ENCODE data around the gene AP1S2. TPM values are rescaled to one million over a fixed set of nuclear protein-coding genes. Genes with fewer than 3 reads are reported as not detected.

AP1S2 gene
- total and polyA plus RNA-seq, 2 of the 8 experiments (the other 6 are each of a cell fraction or from before 2014, with no cell fraction given), result 88.2 to 237 TPM

DNA sequence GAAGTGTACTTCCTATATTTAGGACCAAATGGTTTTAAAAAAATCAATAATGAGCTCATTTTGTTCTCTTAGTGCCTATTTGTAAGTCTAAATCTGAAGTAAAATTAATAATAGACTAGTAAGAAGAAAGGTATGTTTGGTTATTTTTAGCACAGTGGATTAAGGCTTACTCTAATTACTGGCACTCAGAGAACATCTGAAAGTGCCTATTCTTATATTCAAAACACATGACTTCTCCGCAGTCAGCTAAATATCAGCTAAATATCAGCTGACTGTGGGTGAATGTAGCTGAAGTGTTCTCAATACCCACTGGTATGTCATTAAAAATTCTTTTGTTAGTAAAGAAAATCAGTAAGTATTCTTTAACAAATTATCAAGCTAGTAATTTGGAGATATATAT lies 6.0 kb downstream of the AP1S2 start:
- peak overlapping the region; percentile 21 to 84; a peak in 2 of 4 replicates for H3K4me2 ChIP-seq (ENCODE audit: insufficient read depth in 1 of 2, low read depth in 2 of 2, low read length in 2 of 2)
- FAIRE-seq, result no peak

More for the DNA sequence above, 6.0 kb downstream of the AP1S2 start:
- no peak overlapping the region for H2BK5ac ChIP-seq (ENCODE audit: low read depth, low read length)
- no peaks in the 10 kb centered on the region for H3K23me2 ChIP-seq (ENCODE audit: low read depth, low read length)
- peaks cover 0 to 4% (median 1%) of the 10 kb centered on the region in 4 experiments; a peak in 3 of 7 replicates for H3K4me1 ChIP-seq (replicated peaks in 1 of 4; ENCODE audit: control insufficient read depth in 3 of 4, insufficient read depth in 4 of 4, low read length in 3 of 4)
- H3K79me2 ChIP-seq (ENCODE audit: control insufficient read depth in 1 of 2, insufficient read depth in 2 of 2, low read length in 2 of 2), result peaks cover 7 to 100% of the 10 kb centered on the region in 2 experiments; a peak in 3 of 4 replicates
- no peak overlapping the region for H2BK15ac ChIP-seq (ENCODE audit: low read length)
- H4K20me1 ChIP-seq (replicated peaks in 1 of 2; ENCODE audit: control insufficient read depth in 1 of 2, insufficient read depth in 2 of 2, low read length in 2 of 2), result peaks cover 2 to 9% of the 10 kb centered on the region in 2 experiments
- H3K18ac ChIP-seq (ENCODE audit: extremely low read depth, low read length), result no peak overlapping the region
- no peak overlapping the region for H3K56ac ChIP-seq (replicated peaks; ENCODE audit: insufficient read length, low read depth, low read length)
- no peaks in the 10 kb centered on the region for H3K27me3 ChIP-seq (replicated peaks in 1 of 4; ENCODE audit: control insufficient read depth in 3 of 4, extremely low read depth in 1 of 4, insufficient read depth in 3 of 4, low read length in 3 of 4)
- H3K36me3 ChIP-seq (ENCODE audit: control insufficient read depth in 2 of 4, insufficient read depth in 4 of 4, low read length in 3 of 4), result peaks cover 7 to 98% (median 24%) of the 10 kb centered on the region in 4 experiments
- no peaks in the 10 kb centered on the region for H3K9me3 ChIP-seq (ENCODE audit: insufficient read depth in 2 of 2, low read depth in 1 of 2, low read length in 1 of 2)
- no peak overlapping the region for H3K27ac ChIP-seq (ENCODE audit: low read depth, low read length)
- H4K91ac ChIP-seq (replicated peaks; ENCODE audit: insufficient read length, low read length), result no peak overlapping the region
- ChIA-PET CTCF (ENCODE audit: partially characterized antibody) (interaction anchor here (1.0 to 2.8 kb wide), 10 partner anchors 12 to 597 kb away, joined by 3 to 10 read pairs (median 4); no protein-coding TSS in a partner anchor), POLR2A (ENCODE audit: partially characterized antibody) (interaction anchor here (1.4 kb wide), 1 partner anchor 11 kb away, joined by 5 read pairs; no protein-coding TSS in a partner anchor)
- 64% methylated on average over 1 of the region's 1 CpG; no CpG with 5 or more reads in 1 of the 2 experiments for WGBS, 2 experiments (ENCODE audit: extremely low coverage in 1 of 2, insufficient coverage in 1 of 2, insufficient read length in 1 of 2, insufficient replicate concordance in 2 of 2, low coverage in 1 of 2, low lambda C conversion rate in 2 of 2, missing lambda C conversion rate in 1 of 2)
- H3K23ac ChIP-seq (ENCODE audit: insufficient read length), result no peak overlapping the region
- H2BK12ac ChIP-seq (ENCODE audit: low read depth, low read length), result no peak overlapping the region
- DNase-seq (ENCODE audit: low read depth in 1 of 2, low spot score in 2 of 2), result no peak
- no peaks in the 10 kb centered on the region for H3K79me1 ChIP-seq (ENCODE audit: low read depth, low read length)
- no peak overlapping the region for H4K5ac ChIP-seq (ENCODE audit: insufficient read length, low read depth, low read length)
- no peak overlapping the region for H4K8ac ChIP-seq (ENCODE audit: extremely low read depth, insufficient read depth, low read length)
- H2AFZ ChIP-seq (ENCODE audit: low read length), result no peak overlapping the region
- peak overlapping the region in 1 of 4 experiments; percentile 99; a peak in 2 of 8 replicates for H3K4me3 ChIP-seq (ENCODE audit: extremely low read depth in 1 of 4, insufficient read depth in 2 of 4, low read depth in 3 of 4, low read length in 4 of 4)
- no peak overlapping the region for H3K4ac ChIP-seq (replicated peaks; ENCODE audit: insufficient read length, low read depth, low read length)
- no peak overlapping the region for H3K9ac ChIP-seq (replicated peaks in 1 of 4; ENCODE audit: extremely low read depth in 1 of 4, low read depth in 3 of 4, low read length in 3 of 4)
- TF ChIP-seq TBP (IDR thresholded peaks at IDR 0.05; ENCODE audit: low read depth, low read length), result no peak
- TF ChIP-seq KDM5A (IDR thresholded peaks at IDR 0.05; ENCODE audit: low read length), result no peak
- TF ChIP-seq, protein P1, sequence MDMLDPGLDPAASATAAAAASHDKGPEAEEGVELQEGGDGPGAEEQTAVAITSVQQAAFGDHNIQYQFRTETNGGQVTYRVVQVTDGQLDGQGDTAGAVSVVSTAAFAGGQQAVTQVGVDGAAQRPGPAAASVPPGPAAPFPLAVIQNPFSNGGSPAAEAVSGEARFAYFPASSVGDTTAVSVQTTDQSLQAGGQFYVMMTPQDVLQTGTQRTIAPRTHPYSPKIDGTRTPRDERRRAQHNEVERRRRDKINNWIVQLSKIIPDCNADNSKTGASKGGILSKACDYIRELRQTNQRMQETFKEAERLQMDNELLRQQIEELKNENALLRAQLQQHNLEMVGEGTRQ (IDR thresholded peaks at IDR 0.05; ENCODE audit: low read length), result no peak
- no peak for TF ChIP-seq NRF1 (IDR thresholded peaks at IDR 0.05; ENCODE audit: low read depth, low read length)
- no peak for TF ChIP-seq SIRT6 (IDR thresholded peaks at IDR 0.05; ENCODE audit: low read length)
- TF ChIP-seq POU5F1 (IDR thresholded peaks at IDR 0.05; ENCODE audit: low read depth, low read length), result no peak
- no peak for TF ChIP-seq JUN (IDR thresholded peaks at IDR 0.05; ENCODE audit: low read depth, low read length)
- H2BK20ac ChIP-seq (ENCODE audit: low read length), result no peak overlapping the region
- no peak overlapping the region for H2BK120ac ChIP-seq (replicated peaks; ENCODE audit: low read depth, low read length)
- no peak overlapping the region for H3K14ac ChIP-seq (ENCODE audit: insufficient read length)
- no peak overlapping the region for H2AK5ac ChIP-seq (ENCODE audit: low read depth, low read length)
